ENCODE data around the gene HHAT.

The HHAT gene

GRCh38 chr1:210591214-210591613 is 262.5 kb downstream of the HHAT start:
- FAIRE-seq, result no peak
- DNase-seq (ENCODE audit: low spot score), result no peak

GRCh38 chr1:210594605-210595004 is 265.9 kb downstream of the HHAT start:
- FAIRE-seq, result no peak

GRCh38 chr1:210596641-210597040 is 267.9 kb downstream of the HHAT start:
- no peak for DNase-seq (ENCODE audit: low spot score)
- no peak for FAIRE-seq

More at GRCh38 chr1:210594605-210595004, 265.9 kb downstream of the HHAT start:
- DNase-seq (ENCODE audit: low spot score), result no peak

DNA sequence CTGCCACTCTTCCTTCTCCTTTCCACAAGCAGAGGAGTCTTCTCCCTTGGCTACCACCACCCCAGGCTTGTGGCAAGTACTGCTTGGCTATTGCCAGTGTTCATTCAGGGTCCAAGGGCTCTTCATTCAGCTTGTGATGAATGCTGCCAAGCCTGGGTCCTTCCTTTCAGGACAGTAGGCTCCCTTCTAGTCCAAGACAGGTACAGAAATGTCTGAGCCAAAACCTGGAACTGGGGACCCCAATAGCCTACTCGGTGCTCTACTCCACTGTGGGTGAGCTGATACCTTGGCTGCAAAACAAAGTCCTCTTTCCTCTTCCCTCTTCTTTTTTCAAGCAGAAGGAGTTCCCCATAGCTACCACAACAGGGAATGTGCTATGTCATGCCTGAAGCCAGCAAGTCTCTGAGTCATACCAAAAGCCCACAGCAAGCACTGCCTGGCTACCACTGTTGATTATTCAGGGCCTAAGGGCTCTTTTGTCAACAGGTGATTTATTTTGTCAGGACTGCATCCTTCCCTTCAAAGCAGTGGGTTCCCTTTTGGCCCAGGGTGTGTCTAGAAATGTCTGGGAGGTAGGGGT is 268.9 kb downstream of the HHAT start:
- DNase-seq (ENCODE audit: low spot score), result peak; percentile 96
- FAIRE-seq, result no peak

DNA sequence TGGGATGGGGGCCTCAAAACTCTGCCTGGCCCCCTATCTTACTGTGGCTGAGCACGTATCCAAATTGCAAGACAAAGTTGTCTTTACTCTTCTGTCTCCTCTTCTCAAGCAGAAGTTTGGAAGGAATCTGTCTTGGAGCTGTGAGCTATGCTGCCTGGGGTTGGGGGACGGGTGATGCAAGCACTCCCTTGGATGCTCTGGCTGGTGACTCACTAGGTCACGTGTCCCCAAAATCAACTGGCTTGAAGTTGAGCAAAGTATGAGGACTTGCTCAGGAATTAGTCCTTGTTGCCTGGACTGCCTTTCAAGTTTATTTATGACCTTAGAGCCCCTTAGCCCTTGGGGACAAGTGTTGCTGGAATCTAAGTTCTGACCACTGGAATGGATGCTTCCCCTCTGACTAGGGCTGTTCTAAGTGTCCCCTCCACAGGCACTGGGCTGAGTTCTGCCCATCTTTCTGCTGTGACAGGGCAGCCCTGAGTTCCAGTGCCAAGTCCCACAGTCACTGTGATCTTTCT is 269.5 kb downstream of the HHAT start:
- peak; percentile 89 for FAIRE-seq

GRCh38 chr1:210600421-210601159 is 271.9 kb downstream of the HHAT start:
- DNase-seq (ENCODE audit: low spot score), result peak; percentile 27
- no peak for FAIRE-seq

More for the DNA sequence above, 269.5 kb downstream of the HHAT start:
- DNase-seq (ENCODE audit: low spot score), result peak; percentile 98

- FAIRE-seq (no peak), DNase-seq (ENCODE audit: low spot score) (no peak)
Measured at GRCh38 chr1:210603123-210603522, 274.4 kb downstream of the HHAT start.

DNA sequence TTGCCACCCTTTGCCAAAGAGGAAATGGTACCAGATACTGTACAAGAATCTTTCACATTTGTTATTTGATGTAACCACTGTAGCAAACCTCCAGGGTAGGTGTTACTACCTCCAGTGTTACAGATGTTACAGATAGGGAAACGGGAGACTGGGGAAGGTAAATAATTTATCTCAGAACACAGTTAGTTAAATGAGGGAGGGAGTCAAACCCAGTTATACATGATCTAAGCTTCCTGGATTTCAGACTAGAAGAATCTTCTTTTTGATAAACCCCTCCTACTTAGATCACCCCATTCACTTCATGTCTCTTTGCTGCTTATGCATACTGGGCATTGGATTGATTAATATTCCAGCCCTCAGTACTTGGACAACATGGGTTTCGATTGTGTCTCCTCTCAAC is 276.4 kb downstream of the HHAT start:
- no peak for DNase-seq (ENCODE audit: low spot score)
- FAIRE-seq, result no peak

DNA sequence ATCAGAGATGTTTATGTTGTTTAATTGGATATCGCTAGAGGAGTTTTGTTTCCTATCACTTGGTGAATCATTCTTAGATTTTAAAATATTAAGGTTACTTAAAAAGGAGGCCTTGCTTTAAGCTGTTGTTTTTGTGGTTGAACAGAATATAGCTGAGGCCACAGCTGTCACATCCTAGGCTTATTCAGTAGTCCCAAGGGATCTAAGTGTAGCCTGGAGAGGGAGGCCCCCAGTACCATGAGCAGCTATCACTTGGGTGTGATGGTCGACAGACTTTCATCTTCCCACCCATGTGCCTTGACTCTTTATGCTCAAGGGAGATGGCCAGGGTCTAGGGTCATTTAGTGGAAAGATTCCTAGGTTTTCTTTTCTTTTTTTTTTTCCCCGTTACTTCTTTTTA is 278.7 kb downstream of the HHAT start:
- no peak for FAIRE-seq
- DNase-seq (ENCODE audit: low spot score), result no peak

GRCh38 chr1:210608767-210609166 is 280.1 kb downstream of the HHAT start:
- DNase-seq (ENCODE audit: low spot score), result no peak
- no peak for FAIRE-seq

DNA sequence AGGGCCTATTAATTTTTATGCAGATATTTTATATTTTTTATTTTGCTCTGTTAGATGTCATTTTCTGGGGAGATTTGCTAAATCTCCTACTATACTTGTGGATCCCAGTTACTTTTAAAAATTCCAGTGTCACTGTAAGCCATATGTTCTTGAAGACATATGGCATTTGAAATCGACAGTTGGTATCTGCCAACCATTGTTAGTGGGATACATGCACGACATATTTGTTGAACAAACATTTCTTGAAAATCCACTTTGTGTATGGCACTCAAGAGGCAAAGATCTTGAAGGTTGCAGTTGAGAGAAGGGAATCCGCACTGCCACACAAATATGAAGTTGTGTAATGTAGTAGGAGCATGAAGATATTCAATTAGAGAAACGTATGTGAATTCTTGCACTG is 287.7 kb downstream of the HHAT start:
- DNase-seq (ENCODE audit: low spot score) (no peak), FAIRE-seq (no peak)

DNA sequence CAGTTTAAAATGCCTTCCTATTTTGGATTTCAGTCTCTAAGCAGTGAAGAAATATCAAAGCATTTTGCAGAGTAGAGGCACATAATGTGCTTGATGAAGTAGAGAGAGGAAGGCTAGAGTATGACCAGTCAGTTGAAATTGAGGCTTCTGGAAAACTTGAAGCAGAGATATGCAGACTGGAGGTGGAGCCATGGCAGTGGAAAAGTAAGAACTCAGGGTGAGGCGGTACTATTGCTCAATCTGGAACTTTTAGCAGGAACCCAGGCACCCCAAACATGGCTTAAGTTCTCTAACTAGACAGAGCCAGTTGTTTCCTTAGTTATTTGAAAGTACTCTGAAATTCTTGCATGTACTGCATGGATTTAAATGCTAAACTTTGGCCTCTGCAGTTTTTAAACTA is 288.6 kb downstream of the HHAT start:
- no peak for DNase-seq (ENCODE audit: low spot score)
- no peak for FAIRE-seq

- DNase-seq (ENCODE audit: low spot score) (no peak), FAIRE-seq (no peak)
Measured at GRCh38 chr1:210618369-210618768, 289.7 kb downstream of the HHAT start.

DNA sequence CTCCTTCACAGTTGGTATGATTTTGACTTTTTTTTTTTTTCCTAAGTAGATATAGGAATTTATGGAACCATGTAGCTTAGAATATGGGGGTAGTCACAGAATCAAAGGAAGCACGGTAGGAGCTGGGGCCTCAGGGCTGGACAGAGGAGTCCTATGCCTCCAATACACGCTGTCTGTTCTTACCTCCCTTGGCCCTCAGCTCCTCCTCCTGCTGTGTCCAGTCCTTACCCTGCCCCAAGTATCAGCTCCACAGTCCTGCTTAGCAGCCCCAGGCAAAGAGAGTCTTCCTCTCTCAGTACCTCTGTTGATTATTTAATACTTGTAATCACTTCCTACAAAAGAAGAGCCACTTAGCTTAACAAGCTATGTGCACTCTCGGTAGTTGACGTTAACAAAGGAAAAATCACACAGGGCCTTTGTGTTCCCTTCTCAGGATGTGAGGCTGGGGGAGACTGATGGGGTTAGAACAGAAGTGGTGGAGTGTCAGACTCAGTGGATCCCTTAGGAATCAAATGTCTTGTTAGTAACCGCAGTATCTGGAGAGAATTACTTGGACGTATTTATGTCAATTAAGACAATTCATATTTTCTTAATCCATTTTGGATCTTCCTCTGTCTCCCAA is 292.3 kb downstream of the HHAT start:
- DNase-seq (ENCODE audit: low spot score) (no peak), FAIRE-seq (no peak)

GRCh38 chr1:210621712-210622111 is 293.0 kb downstream of the HHAT start:
- FAIRE-seq, result no peak

GRCh38 chr1:210624722-210625121 is 296.0 kb downstream of the HHAT start:
- no peak for DNase-seq (ENCODE audit: low spot score)
- FAIRE-seq, result no peak

More at GRCh38 chr1:210621712-210622111, 293.0 kb downstream of the HHAT start:
- no peak for DNase-seq (ENCODE audit: low spot score)

DNA sequence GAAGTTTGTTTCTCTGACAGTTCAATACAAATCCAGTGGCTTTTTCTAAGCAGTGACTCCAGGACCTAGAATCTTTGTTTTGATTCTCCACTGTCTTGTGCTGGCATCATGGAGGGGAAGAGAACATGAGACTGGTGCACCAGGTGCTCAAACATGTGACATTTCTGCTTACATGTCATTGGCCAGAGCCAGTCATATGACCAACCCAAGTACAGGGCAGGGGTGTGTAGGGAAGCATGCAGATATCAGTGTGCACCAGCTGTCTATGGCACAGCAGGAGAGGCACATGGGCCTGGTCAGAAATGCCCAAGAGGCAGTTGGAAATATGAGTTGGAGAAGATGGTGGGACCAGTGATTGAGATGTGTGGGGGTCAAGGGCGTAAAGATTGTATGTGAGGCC is 297.0 kb downstream of the HHAT start:
- DNase-seq (ENCODE audit: low spot score) (no peak), FAIRE-seq (no peak)

DNA sequence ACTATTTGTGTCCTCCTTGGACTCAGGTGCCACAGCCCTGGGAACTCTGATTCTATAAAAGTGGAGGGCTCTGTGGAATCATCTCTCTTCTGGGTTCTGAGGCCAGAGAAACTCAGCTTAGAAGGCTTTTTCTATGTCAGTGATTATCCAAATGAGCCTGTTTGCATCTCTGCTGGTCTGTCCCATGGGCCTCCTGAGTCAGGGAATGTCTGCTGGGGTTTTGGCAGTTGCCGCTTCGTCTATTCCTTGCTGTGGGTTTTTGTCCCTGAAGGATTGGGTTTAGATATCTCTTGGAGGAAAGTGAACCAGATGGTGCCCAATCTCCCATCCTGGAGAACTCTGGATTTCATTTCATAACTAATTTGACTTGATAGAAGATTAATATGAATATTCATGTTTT is 297.6 kb downstream of the HHAT start:
- FAIRE-seq (no peak), DNase-seq (ENCODE audit: low spot score) (no peak)

DNA sequence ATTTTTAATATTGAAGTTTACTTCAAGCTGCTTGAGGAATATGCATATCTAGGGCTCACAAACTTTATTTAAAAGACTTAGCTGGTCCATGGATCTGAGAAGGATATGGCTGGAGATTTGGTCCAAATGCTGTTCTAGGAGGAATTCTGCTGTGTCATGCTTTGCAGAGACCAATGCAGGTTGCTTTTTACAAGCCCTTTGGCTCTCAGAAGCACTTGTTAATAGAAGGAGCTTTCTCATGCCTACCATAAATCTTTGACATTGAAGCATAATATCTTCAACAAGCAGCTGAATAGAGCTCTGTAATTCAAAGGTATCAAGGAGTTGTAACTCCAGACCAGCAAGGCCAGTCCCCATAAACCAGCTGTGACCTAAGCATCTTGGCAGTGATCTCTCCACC is 299.1 kb downstream of the HHAT start:
- FAIRE-seq (no peak), DNase-seq (ENCODE audit: low spot score) (no peak)

GRCh38 chr1:210629276-210629675 is 300.6 kb downstream of the HHAT start:
- DNase-seq (ENCODE audit: low spot score) (no peak), FAIRE-seq (no peak)

DNA sequence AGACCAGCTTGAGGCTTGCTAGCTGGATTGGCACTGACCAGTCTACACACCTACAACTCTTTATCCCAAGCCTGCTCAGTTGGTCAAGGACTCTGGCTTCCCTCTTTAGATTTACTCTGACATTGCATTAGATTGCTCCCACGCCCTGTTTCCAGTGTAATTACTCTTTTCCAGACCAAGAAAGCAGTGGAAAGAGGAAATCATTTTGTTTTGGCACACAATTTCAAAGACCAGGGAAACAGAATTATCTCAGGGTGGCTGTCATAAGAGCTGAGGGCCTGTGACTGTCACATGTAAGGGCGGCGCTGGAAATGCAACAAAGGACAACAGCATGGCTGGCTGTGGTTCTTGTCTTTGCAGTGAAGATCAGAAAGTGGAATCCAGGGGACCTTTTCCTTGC is 302.7 kb downstream of the HHAT start:
- FAIRE-seq (no peak), DNase-seq (ENCODE audit: low spot score) (no peak)

DNA sequence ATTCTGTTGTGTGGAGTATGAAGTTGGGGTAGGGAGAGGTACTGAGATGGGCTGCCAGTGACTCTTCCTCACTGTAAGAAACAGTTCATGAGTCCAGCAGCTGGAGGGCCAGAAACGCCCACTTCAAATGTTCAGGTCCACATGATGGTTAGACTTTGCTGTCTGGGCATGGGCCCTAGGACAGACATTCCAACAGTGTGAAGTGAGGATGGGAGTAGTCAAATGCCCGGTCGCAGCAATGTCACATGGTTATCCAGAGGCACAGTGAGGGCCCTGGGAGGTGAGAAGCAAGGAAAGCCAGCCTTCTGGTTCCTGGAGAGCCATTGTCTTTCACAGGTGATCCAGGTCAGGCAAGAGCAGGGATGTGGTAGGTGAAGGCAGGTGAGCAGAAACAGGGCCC is 304.4 kb downstream of the HHAT start:
- DNase-seq (ENCODE audit: low spot score) (no peak), FAIRE-seq (no peak)

- FAIRE-seq, result no peak
- DNase-seq (ENCODE audit: low spot score), result no peak
Measured at GRCh38 chr1:210633636-210634035, 304.9 kb downstream of the HHAT start.

Measured in RCC 7860 (cell line).